HepG2 (cell line): ENCODE data around the gene KRT12.

Experiments used
- POLR2A ChIP-seq, 2 experiments: IDR thresholded peaks; 2 replicates each; pipeline ENCODE4 v1.6.1; 2011; ENCODE audit warnings: low read depth in 2 of 2, low read length in 2 of 2, mild to moderate bottlenecking in 1 of 2, moderate library complexity in 1 of 2; ENCODE audit not compliant: insufficient read depth in 1 of 2
- ZNF557 ChIP-seq: sonication (generic); formaldehyde crosslinking; IDR thresholded peaks from 2 replicates; pipeline ENCODE4 v1.4.0; 2020; ENCODE audit warnings: missing genetic modification reagents

DNA sequence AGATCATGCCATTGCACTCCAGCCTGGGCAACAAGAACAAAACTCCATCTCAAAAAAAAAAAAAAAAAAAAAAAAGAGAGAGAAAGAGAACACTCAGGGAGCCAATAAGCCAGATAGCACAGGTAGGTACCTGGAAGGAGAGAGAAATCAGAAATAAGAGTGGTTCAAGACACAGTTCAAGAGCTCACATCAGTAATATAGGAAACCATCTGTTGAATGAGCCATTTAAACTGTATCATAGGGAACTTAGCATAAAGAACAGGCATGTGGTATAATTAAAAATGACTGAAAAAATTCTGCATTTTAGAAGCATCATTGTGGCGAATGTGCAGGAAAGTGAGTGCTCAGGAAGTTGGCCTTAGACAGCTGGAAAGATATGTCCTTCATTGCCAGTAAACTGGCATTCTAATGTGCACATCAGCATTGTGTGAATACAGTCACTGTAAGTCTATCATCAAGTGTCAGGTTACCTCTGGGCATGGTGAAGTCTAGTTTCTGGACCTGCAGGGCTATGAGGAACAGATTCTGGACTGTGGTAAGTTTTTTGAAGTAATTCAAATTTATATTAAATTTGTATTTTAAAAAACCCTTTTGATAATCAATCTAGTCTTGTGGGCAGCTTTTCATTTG, 20.4 kb downstream of the KRT12 start:
- no peak for TF ChIP-seq ZNF557 (CRISPR knock-in tag)
- TF ChIP-seq POLR2A (IDR thresholded peaks at IDR 0.05; ENCODE audit: insufficient read depth in 1 of 2, low read depth in 2 of 2, low read length in 2 of 2), result no peak
